NCI-H1694 (cell line): ENCODE data around the gene CCL2.

Source experiments
- DNase-seq: peaks from one replicate; lab custom pipeline; 2025; lab: John Stamatoyannopoulos, UW

The CCL2 gene

DNA sequence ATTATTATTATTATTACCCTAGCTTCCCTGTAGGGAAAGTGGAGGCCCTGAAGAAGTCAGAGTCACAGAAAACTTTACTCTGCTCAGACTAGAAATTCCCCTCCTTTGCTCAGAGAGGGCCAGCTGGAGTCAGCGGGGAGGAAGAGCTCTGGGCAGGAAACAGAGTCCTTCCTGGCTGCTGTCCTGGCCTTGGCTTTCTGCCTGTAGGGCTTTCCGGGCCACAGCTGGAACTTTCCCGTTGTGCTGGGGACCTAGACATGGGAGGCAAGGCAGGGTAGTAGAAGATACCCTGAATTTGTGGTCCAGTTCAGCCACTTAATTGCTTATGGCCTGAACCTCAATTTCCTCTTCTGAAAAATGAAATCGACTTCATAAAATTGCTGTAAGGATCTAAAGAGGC is 14.0 kb upstream of the CCL2 start:
- no peak for DNase-seq

DNA sequence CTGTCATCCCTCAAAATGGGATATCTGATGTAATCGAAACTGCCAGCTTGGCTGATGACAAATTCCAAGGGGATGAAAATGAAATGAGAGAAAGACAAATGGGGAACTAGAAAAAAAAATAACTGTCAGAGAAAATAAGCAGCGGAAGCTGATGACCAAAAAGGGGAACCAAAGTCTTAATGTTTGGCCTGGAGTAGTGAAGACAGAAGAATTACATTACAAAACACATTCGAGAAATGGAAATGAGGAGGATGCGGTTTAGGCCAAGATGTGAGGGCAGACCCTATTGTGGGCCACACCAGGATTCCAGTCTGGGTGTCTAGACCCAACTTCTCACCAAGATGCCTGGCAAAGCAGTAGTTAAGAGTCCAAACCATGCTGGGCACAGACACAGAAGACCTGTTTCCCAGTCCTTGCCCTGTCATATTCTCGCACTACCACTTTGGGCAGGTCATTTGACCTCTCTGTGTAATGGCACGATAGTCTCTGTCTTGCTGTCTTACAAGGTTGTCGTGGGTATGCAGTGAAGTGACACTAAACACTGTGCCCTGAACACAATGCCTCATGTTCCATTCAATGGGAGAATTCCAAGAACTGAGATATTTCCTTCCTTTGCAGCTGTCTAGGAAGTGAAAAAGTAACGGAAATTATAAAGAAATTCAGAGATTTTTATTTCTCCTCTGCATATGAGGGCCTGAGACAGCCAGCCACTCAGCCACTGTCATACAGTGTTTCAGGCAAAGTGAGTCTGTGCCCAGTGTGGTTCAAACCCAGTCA is 12.3 kb upstream of the CCL2 start:
- no peak for DNase-seq

DNA sequence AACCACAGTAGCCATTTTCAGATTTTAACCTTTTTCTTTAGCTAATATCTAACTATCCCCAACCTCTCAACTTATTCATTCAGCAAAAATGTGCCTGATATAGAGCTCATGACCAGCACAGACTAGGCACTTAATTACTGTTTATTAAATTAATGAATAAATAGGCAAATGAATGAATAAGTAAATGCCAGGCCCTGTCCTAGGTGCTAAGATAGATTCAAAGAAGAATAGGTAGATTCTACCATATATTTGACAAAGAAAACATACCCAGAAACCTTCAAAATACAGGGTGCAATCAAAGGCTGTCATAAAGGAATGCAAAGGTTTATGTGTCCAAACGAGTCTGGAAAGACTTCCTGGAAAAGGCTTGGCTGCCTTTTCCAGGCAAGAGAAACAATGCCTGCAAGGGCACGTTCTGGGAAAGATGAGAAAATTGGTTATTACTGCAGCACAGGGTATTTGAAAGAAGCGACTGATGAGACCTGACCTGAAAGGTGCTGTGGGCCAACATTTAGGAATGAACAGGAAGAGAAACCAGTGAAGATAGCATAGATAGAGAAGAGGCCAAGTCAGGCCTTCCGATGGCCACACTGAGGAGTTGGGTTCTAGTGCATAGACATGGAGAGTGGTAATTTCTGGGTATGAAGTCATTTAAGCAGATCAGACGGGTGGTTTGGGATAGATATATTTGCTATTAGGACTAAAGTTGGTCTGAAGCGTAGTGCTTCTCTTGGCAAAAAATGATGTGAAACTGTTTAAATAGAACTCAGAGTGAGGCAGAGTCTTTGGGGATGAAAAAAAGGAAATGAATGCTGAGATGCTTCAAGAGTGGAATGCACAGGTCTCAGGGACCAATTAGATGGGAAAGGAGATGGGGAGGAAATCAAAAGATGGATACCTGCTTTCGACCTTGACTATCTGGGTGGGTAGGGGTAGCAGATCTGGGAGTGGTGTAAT is 11.4 kb upstream of the CCL2 start:
- no peak for DNase-seq

DNA sequence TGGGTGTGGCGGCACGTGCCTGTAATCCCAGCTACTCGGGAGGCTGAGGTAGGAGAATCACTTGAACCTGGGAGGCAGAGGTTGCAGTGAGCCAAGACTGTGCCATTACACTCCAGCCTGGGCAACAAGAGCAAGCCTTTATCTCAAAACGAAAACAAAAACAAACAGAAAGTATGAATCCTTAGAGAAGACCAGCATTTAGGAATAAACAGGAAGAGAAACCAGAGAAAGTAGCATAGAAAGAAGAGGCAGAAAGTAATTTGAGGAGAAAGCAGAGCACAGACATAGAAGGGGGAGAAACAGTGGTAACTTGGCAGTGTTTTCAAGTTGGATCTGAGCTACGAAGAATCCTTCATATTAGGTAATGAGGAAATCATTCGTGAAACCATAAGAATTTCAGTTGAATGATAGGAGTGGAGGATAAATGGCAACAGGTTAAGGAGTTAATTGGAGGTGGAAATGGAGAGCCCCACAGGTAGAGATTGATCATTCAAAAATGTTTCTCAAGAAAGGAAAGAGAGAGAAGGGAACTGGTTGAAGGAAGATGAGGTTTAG is 9.7 kb upstream of the CCL2 start:
- DNase-seq: no peak

DNA sequence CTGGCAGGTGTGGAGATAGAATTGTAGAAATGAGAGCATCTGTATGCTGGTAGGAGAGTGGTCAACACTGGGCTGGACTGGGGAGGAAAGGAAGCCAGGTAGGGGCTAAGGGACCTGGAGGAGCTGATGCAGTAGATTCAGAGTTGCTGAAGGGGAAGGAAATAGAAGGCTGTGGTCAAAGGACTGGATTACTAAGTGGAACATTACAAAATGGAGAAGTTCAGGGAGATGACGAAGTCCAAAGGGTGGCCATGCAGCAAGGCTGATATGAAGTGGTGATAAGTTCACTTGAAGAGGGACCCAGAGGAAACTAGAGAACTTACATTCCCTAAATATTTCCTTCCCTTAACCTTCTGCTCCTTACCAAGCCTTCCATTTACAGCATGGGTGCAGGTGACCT is 8.6 kb upstream of the CCL2 start:
- no peak for DNase-seq

DNA sequence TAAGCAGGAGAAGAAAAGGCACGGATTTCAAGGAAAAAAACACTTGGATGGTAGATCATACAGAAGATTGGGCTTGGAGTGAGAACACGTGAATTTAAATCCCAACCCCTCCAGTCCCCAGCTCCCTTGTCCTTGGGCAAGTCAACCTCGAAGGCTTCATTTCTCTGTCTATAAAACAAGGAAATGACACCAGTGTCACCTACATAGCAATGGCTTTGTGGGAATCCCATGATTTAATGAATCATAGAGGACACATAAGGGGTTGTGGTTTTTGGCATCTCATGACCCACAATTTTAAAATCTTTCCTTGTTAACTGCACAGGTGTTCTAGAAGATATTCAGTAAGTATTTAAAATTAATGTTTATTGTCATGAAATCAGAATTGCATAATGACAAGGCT is 8.2 kb upstream of the CCL2 start:
- DNase-seq: no peak

DNA sequence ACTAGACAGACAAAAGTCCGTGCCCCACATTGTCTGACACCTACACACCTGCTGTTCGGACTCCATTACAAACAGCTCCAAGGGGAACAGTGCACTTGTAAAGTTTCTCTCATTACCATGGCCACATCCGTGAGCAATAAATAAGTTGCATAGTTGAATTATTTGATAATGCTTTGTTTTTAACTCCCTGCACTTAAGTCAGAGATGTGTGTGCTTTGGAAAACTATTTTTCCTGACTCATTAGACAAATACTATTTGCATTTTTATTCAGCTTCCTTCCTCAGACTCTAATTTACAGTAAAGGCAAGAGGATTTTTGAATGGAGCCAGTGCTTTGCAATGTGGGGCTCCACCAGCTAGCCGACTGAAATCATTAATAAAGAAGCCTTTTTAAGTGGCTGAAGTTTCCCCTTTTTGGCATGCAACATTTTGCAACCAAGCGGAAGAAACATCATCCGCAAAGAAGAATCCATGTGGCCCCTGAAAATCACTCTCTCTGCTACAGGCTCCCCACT is 6.5 kb upstream of the CCL2 start:
- DNase-seq: no peak

DNA sequence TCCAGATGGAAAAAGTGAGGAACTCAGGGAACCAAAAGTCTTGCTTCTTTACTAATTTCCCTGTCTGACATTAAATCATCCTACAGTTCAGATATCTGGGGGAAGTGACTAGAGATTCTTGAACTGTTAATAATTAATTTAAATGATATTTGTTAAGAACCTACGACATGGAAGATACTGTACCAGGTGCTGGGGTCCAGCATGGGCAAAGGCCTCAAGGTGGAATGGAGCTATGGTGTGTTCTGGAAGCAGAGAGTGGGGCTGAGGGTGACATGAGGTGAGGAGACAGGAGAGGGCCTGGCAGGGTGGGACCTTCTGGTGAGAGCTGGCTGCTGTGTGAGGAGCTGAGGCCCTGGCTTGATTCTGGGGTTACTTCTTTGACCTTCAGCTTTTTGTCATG is 6.0 kb upstream of the CCL2 start:
- no peak for DNase-seq

DNA sequence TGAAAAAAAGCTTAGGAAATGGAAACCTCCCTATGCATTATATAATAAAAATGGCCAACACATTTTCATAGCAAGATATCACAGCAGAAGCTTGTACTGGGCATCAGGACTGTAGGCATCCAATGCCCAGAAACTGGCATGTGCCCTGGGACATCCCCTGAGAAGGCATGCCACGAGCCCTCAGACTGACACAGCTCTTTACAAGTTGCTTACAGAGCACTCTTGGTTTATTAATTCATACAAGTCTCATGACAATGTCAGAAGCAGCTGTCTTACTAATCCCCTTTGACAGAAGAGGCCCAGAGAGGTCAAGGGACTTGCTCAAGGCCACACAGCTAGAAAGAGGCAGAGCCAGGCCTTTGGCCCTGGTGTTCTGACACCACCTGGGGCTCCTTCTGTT is 5.6 kb upstream of the CCL2 start:
- no peak for DNase-seq

DNA sequence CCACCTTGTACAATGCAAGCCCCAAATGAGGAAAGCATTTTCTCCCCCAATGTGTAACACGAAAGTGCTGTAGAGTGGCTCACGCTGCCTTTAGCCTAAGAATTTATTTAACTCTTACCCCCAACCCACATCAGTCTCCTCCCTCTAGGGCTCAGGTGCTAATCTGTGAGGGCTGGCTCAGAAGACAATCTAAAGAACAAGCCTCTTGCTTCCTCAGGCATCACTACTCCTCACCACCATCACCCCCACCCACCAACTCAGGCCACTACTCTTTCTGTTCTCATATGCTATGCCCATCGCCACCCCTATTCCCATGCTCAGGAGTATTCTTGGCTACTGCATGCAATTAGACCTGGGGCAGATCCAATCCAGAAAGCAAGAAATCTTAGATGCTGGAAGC is 3.9 kb upstream of the CCL2 start:
- no peak for DNase-seq

DNA sequence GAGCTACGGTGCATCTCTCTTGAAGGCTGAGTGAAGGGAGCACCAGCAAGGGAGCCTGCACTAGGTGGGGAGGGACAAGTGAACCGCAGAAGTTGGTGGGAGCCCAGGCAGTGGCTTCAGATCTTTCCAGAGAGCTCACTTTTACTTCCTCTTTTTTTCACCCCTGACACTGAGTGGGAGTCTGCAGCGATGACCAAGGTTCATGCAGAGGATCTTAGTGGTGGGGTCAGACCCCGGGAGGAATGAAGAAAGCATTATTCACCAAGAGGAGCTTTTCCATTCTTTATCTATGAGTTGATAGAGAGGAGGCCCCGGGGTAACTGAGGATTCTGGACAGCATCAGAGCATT is 3.0 kb upstream of the CCL2 start:
- DNase-seq: no peak

DNA sequence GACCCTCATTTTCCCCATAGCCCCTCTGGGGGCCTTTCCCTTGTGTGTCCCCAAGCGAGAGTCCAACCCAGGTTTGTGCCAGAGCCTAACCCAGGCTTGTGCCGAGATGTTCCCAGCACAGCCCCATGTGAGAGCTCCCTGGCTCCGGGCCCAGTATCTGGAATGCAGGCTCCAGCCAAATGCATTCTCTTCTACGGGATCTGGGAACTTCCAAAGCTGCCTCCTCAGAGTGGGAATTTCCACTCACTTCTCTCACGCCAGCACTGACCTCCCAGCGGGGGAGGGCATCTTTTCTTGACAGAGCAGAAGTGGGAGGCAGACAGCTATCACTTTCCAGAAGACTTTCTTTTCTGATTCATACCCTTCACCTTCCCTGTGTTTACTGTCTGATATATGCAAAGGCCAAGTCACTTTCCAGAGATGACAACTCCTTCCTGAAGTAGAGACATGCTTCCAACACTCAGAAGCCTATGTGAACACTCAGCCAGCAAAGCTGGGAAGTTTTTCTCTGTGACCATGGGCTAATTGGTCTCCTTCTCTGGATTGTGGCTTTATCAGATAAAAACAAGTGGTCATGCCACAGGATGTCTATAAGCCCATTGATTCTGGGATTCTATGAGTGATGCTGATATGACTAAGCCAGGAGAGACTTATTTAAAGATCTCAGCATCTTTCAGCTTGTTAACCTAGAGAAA is 2.5 kb upstream of the CCL2 start:
- DNase-seq: no peak

DNA sequence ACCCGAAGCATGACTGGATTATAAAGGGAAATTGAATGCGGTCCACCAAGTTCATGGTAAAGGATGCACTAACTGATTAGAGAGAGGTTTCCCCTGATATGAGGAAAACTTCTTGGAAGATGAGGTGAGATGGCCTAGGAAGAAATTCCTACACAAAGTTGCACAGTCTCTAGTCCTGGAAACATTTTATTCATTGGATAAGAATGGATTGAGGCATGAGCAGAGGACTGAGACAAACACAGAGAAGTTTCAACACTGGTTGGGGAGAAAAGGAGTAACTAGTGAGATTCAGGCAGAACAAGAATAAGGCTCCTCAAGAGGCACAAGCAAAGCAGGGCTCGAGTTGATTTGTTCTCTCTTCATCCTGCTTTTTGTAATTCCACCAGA is 2.0 kb upstream of the CCL2 start:
- DNase-seq: no peak

DNA sequence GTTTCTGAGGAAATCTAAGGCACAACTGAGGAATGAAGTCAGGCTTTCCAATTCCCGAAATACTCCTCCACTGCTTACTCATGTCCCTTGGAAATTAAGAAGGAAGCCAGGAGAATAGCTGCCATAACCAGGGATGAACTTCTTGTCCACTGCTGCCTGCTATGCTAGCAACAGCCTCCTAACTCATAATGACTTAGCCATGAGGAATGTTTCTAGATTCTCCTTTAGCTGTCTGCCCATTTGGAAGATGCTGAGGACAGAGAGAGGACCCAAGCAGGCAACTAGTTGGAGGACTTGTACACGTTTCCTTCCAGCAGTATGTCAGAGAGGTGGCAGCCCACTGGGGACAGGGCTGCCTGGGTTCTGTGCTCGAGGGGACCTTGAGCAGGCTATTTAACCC is 939 bp upstream of the CCL2 start:
- no peak for DNase-seq

DNA sequence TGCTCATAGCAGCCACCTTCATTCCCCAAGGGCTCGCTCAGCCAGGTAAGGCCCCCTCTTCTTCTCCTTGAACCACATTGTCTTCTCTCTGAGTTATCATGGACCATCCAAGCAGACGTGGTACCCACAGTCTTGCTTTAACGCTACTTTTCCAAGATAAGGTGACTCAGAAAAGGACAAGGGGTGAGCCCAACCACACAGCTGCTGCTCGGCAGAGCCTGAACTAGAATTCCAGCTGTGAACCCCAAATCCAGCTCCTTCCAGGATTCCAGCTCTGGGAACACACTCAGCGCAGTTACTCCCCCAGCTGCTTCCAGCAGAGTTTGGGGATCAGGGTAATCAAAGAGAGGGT is 272 bp downstream of the CCL2 start:
- DNase-seq: no peak

DNA sequence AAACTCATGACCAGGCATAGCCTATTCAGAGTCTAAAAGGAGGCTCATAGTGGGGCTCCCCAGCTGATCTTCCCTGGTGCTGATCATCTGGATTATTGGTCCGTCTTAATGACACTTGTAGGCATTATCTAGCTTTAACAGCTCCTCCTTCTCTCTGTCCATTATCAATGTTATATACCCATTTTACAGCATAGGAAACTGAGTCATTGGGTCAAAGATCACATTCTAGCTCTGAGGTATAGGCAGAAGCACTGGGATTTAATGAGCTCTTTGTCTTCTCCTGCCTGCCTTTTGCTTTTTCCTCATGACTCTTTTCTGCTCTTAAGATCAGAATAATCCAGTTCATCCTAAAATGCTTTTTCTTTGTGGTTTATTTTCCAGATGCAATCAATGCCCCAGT is 756 bp downstream of the CCL2 start:
- no peak for DNase-seq

DNA sequence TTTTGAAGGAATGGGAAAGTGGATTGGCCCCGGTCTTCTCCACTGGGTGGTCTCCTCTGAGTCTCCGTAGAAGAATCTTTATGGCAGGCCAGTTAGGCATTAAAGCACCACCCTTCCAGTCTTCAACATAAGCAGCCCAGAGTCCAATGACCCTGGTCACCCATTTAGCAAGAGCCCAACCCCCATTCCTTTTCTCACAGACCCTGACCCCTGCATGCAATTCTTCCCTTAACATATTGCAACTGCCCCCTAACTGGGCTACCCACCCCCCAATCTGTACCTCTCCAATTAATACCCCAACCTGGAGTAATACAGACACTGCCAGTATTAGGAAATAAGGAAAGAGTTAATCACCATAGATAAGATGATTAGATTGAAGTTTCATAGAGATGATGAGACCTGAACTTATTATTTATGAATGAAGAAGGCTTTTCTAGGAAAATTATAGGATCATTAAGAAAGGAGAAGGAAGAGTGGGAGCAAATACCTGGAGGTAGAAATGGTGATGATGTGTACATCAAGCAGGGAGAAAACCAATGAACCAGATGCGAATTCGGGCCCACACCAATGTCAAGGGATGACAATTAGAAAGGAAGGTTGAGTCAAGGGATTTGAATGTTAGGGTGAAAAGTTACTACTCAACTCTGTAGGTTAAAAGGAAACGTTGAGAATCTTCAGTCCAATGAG is 2.4 kb downstream of the CCL2 start:
- no peak for DNase-seq

DNA sequence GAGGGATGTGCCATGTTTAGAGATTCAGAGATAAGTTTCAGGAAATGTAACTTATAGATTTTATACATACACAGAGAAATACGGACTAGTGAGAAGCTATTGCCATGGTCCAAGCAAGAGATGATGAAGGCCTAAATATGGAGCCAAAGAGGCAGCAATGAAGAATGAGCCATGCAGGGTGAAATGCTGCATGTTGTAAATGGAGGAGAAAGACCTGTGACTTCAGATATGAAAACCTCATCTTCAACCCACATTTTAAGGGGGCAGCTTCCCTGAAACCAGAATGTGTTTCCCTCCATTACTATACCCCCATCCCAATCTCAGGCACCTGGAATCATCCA is 2.9 kb downstream of the CCL2 start:
- DNase-seq: no peak

DNA sequence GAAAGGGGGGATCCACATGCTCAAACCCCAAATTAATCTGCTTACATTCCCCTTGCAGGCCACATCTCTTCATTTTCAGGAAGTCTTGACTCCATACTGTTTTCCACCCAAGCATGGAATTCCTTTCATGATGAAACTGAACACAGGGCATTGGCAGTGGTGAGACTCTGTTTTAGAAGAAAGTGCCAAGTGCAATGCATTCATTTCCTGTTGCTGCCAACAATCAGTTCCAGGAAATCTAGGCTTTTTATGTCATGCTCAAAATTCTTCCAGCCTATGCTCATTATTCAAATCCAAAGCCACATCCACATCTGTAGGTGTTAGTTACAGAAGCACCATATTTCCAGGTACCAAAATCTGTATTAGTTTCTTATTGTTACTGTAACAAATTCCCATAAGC is 4.1 kb downstream of the CCL2 start:
- no peak for DNase-seq

DNA sequence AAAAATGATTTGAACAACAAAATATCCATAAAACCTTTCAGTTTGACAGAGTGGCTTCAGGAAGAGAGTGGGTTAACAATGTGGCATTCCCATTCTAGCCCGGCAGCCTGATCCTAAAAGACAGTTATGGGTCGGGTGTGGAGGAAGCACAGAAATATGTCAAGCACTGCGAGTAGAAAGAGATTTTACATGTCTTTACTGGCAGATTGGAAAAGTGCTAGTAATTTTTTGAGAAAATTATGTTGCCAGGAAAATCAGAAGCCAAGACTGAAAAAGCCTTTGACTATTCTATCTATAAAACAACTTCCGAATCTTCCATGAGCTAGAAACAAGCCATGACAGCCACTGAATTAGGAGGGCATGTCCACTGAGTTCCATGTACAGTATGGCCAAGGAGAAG is 5.8 kb downstream of the CCL2 start:
- DNase-seq: no peak

DNA sequence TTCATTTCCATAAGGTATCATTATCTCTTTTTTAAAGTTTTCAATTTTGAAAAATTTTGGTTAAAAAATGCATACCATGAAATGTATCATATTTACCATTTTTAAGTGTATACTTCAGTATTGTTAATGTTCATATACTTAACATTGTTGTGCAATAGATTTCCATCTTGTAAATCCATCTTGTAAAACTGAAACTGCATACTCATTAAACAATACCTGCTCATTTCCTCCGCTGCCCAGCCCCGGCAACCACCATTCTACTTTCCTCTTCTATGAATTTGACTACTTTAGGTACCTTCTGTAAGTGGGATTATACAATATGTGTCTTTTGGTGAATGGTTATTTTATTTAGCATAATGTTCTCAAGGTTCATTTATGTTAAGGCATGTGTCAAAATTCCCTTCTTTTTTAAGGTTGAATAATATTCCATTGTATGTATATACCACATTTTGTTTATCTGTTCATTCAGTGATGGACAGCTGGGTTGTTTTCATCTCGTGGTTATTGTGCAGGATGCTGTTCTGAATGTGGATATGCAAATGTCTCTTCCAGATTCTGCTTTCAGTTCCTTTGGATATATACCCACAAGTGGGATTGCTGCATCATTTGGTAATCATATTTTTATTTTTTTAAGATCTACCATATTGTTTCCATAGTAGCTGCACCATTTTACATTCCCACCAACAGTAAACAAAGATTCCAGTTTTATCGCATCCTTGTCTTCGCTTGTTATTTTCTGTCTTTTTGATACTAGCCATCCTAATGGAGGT is 6.7 kb downstream of the CCL2 start:
- no peak for DNase-seq
